ENCODE measurements around the gene PRXL2C. TPM values are rescaled to one million over a fixed set of nuclear protein-coding genes. Genes with fewer than 3 reads are reported as not detected.

The PRXL2C gene
- total RNA-seq, 4 donors from 2014 or later: 20.5 to 44.3 (median 28.7) TPM

DNA sequence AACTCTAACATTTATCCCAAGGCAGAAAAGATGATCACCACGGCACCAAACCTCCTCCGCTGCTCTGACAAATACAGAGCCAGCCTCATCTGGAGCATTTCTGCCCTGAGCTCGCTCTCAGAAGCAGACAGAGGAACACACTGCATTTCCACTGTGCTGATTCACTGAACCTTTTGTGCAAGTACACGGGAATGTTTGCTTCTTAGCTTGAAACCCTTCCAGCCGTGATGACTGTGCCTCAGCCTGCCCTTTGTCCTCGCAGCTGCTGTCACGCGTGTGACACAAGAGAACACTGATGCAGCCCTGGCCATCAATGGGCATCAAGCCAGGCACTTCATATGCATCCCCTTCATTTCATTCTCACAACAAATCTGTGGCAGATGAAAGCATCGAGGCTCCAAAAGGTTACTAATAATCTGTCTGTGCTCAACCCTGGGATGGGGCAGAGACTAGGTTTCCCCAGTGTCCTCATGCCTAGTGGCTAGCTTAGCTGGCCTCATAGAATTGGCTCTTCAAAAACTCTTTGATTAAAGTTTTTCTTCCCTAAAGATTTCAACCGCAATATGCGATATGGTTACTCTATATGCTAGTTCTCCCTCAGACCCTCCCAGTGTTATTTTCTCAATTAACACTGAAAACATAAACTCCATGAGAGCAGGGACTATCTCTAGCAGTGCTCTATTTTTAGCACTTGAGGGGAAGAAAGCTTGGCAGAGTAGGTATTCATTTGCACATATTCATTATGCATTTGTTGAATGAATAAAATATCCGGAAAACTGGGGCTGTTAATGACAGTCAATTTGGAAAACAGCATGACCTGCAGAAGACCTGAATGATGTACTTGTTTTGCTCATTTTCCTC, 42.8 kb downstream of the PRXL2C start:
- TF ChIP-seq CTCF (IDR thresholded peaks at IDR 0.05; ENCODE audit: low read depth): no peak

GRCh38 chr9:96611302-96611701, 43.8 kb downstream of the PRXL2C start:
- no peak for TF ChIP-seq CTCF (IDR thresholded peaks at IDR 0.05; ENCODE audit: low read depth)

DNA sequence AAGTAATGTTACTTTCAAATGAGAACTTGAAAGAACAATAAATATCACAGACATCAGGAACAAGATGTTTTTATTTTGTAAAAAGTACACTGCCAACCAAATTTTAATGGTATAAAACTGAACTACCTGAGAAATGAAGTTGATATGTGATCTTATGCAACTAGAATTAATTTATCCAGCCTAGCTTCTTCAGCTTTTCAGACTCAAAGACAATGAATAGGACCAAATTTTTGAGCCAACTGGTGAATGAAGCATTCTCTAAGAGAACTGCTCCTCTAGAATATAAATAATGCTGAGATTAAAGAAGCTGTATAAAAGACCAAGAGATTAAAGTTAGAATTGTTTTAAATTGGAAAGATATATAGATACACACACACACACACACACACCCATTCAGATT, 45.4 kb downstream of the PRXL2C start:
- TF ChIP-seq CTCF (IDR thresholded peaks at IDR 0.05; ENCODE audit: low read depth): no peak

DNA sequence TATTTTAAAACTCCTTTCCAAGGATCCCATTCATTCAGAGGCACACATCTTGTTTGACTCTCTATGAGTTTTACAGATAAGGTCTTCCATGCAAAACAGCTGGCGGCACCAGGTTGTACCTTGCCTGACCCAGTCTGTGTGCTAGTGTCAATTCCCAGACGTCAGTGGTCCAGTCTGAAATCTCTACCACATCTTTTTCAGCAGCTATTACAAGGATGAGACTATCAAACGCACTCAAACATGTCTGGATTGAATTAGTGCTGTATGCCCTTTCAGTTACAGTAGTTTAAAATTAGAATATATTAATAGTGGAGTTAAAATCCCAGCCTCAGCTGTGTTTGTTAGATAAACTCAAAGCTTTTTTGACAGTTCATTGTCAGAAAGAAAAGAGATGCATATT, 47.1 kb downstream of the PRXL2C start:
- TF ChIP-seq CTCF (IDR thresholded peaks at IDR 0.05; ENCODE audit: low read depth): no peak

DNA sequence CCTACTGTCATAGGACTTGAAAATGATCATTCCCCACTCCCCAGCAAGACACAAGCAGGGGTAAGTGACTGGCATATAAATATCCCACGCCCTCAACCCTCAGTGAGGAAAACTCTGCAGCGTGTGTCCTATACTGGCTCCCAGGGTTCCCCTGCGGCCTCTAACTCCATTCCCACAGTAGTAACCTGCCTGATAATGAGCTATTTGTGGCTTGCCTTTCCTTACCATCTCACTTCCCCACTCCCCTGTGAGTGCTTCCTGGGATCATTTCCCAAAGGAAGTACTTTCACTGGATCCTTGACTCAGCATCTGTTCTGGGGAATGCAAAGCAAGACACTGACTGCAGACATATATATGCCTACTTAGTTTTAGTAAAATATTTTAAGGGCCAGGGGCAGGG, 49.8 kb downstream of the PRXL2C start:
- TF ChIP-seq CTCF (IDR thresholded peaks at IDR 0.05; ENCODE audit: low read depth): no peak

GRCh38 chr9:96604004-96604319, 51.2 kb downstream of the PRXL2C start:
- no peak for TF ChIP-seq CTCF (IDR thresholded peaks at IDR 0.05; ENCODE audit: low read depth)

DNA sequence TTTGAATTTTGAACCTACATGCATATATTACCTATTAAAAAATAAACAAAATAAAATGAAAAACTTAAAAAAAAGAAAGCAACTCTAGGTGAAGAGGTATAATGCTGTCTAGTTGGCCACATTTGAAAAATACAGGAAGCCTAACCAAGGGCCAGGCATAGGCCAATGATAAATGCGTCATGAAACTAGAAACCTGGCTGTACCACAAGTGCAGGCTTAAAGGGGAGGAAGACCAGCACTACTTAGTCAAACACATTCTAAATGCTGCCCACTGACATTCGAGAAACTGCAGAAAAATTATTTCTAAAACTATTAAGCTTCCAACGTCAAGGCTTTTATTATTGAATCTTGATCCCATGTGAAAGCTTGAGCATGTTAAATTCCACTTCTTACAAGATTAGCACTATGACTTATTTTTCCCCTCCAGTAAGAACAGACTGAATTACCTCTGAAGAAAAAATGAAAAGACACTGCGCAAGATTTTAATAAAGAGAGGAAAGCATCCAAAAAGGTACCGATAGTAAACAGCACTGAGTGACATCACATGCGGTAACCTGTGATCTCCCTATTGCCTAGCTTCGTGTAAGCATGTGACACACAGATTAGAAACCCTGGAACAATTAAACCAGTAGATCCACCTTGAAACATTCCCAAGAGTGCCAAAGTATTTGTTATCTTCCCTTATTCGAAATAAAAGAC, 51.7 kb downstream of the PRXL2C start:
- TF ChIP-seq CTCF (IDR thresholded peaks at IDR 0.05; ENCODE audit: low read depth): no peak
